Neuron (in vitro differentiated cells): ENCODE measurements around the gene DEFB108B.
"Not testable (repeated sequence)": the region's sequence is repeated elsewhere in the genome, so short reads cannot be mapped to it uniquely, and the experiment has no call there.

Experiments used
- H2AFZ ChIP-seq: one replicate; pipeline ENCODE4 v1.6.1; 2013; ENCODE audit warnings: low read depth, mild to moderate bottlenecking, inconsistent platforms, low read length, moderate library complexity
- H3K27me3 ChIP-seq: one replicate; pipeline ENCODE4 v1.6.1; 2013; ENCODE audit warnings: low read length; ENCODE audit not compliant: insufficient read depth
- H3K36me3 ChIP-seq: one replicate; pipeline ENCODE4 v1.6.1; 2013; ENCODE audit warnings: low read length; ENCODE audit not compliant: insufficient read depth
- H3K4me1 ChIP-seq: one replicate; pipeline ENCODE4 v1.6.1; 2013; ENCODE audit warnings: low read length; ENCODE audit not compliant: insufficient read depth
- H3K4me3 ChIP-seq: 2 replicates; pipeline ENCODE4 v1.5.1; 2013; ENCODE audit warnings: mild to moderate bottlenecking, low read length, moderate library complexity
- H3K9me3 ChIP-seq: one replicate; pipeline ENCODE4 v1.6.1; 2013; ENCODE audit warnings: low read length

Gene DEFB108B

GRCh38 chr11:71799556-71800128, 33.4 kb upstream of the DEFB108B start:
- H3K4me3 ChIP-seq, H3K27me3 ChIP-seq, H3K4me1 ChIP-seq, H3K36me3 ChIP-seq, H3K9me3 ChIP-seq, H2AFZ ChIP-seq: not testable (repeated sequence)

GRCh38 chr11:71800335-71800953, 32.6 kb upstream of the DEFB108B start:
- not testable (repeated sequence) for H3K36me3 ChIP-seq, H3K27me3 ChIP-seq, H3K4me1 ChIP-seq, H2AFZ ChIP-seq, H3K9me3 ChIP-seq, H3K4me3 ChIP-seq

DNA sequence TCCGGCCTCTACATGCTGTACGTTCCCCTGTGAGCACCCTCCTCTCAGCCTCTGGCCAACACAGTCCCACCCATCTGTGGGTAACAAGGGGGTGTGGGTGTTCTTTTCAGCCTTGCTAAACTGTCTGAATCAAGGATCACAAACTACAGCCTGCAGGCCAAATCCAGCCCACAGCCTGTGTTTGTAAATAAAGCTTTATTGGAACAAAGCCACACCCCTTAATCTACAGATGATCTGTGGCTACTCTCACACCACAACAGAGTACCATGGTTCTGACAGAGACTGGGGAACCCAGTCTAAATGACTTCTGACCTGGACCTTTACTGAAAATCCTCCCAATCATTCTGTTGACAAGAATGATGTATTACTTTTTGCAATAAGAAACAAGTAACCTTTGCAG, 32.0 kb upstream of the DEFB108B start:
- H3K4me3 ChIP-seq, H3K4me1 ChIP-seq, H3K9me3 ChIP-seq, H2AFZ ChIP-seq, H3K27me3 ChIP-seq, H3K36me3 ChIP-seq: not testable (repeated sequence)

DNA sequence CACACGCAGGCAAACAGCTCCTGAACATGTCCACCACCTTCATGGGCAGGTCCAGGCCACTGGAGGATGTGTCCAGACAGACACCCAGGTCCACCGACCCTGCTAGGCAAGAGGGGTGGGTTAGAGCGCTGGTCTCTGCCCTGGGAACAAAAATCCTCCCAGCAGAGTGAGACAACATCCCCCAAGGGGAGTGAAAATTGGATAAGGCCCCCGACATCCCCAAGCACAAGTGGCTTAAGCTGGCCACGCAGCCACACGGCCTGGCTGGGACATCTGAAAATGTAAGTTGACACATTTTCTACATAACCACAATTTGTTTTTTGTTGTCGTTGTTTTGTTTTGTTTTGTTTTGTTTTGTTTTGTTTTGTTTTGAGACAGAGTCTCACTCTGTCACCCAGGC, 30.1 kb upstream of the DEFB108B start:
- H3K27me3 ChIP-seq, H3K4me3 ChIP-seq, H3K4me1 ChIP-seq, H3K36me3 ChIP-seq, H3K9me3 ChIP-seq, H2AFZ ChIP-seq: not testable (repeated sequence)

- H3K9me3 ChIP-seq, H3K4me1 ChIP-seq, H3K4me3 ChIP-seq, H3K27me3 ChIP-seq, H3K36me3 ChIP-seq, H2AFZ ChIP-seq: not testable (repeated sequence)
Observed at GRCh38 chr11:71804158-71804947, 28.6 kb upstream of the DEFB108B start.

DNA sequence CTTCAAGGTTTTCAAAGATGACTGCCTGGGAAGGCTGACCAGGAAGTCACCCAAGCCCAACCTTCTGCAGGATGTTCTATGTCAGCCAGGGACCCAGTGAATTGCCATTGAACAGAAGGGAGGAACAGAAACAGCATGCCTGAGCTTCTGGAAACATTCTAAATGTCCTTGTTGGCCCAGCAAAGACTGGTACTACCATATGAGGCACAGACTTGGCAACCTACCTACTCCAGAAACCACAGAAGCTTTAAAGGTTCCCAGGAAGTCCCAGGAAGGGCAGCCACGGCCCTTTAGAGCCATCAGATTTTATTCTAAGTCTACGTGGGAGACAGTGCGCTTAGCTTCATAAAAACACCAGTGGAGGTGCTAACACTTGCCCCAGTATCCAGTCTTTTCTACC, 20.5 kb upstream of the DEFB108B start:
- not testable (repeated sequence) for H3K27me3 ChIP-seq, H2AFZ ChIP-seq, H3K4me1 ChIP-seq, H3K4me3 ChIP-seq, H3K9me3 ChIP-seq, H3K36me3 ChIP-seq

- not testable (repeated sequence) for H3K27me3 ChIP-seq, H3K9me3 ChIP-seq, H3K4me1 ChIP-seq, H2AFZ ChIP-seq, H3K36me3 ChIP-seq
- H3K4me3 ChIP-seq, result peak overlapping the region; percentile 47
Observed at GRCh38 chr11:71813481-71814355, 19.3 kb upstream of the DEFB108B start.

GRCh38 chr11:71821539-71821938, 11.5 kb upstream of the DEFB108B start:
- H3K9me3 ChIP-seq, H3K27me3 ChIP-seq, H3K36me3 ChIP-seq, H2AFZ ChIP-seq, H3K4me1 ChIP-seq, H3K4me3 ChIP-seq: not testable (repeated sequence)

DNA sequence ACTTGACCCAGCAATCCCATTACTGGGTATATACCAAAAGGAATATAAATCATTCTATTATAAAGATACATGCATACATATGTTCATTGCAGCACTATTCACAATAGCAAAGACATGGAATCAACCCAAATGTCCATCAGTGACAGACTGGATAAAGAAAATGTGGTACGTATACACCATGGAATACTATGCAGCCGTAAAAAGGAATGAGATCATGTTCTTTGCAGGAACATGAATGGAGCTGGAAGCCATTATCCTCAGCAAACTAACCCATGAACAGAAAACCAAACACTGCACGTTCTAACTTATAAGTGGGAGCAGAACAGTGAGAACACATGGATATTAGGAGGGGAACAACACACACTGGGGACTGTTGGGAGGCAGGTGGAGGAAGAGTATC, 3.8 kb upstream of the DEFB108B start:
- H3K4me3 ChIP-seq, H3K27me3 ChIP-seq, H3K4me1 ChIP-seq, H3K9me3 ChIP-seq, H2AFZ ChIP-seq, H3K36me3 ChIP-seq: not testable (repeated sequence)

DNA sequence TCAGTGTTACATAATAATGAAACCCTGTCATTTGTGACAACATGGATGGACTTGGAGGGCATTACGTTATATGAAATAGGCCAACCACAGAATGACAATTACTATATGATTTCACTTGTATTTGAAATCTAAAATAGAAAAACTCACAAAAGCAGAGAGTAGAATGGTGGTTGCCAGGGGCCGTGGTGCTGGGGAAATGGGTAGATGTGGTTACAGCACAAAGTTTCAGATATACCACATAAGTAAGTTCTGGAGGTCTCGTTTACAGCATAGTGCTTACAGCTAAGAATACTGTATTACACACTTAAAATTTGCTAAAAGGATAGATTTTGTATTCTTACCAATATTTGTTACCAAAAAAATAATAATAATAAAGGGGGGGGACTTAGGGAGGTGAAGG, 3.3 kb upstream of the DEFB108B start:
- H3K36me3 ChIP-seq, H3K4me1 ChIP-seq, H2AFZ ChIP-seq, H3K27me3 ChIP-seq, H3K4me3 ChIP-seq, H3K9me3 ChIP-seq: not testable (repeated sequence)

DNA sequence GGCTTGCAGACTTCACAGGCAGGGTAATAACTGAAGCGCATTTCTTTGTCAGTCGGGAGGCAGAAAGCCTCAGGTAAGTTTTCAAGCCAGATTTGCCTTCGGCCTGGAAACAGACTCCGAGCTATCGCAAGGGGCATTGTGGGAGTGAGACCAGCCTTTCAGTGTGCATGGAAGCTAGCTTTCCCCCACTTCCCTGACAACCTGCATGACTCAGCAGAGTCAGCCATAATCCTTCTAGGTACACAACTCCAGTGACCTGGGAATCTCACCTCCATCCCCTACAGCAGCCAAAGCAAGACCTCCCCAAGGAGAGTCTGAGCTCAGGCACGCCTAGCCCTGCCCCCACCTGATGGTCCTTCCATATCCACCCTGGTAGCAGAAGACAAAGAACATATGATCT, 9.7 kb downstream of the DEFB108B start:
- H3K4me3 ChIP-seq, H3K27me3 ChIP-seq, H3K9me3 ChIP-seq, H2AFZ ChIP-seq, H3K4me1 ChIP-seq, H3K36me3 ChIP-seq: not testable (repeated sequence)

DNA sequence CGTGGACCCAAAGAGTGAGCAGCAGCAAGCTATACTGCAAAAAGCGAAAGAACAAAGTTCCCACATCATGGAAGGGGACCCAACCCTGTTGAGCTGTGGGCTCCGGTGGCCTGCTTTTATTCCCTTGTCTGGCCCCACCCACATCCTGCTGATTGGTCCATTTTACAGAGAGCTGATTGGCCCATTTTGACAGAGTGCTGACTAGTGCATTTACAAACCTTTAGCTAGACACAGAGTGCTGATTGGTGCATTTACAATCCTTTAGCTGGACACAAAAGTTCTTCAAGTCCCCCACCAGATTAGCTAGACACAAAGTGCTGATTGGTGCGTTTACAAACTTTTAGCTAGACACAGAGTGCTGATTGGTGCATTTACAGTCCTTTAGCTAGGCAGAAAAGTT, 10.4 kb downstream of the DEFB108B start:
- not testable (repeated sequence) for H3K4me3 ChIP-seq, H2AFZ ChIP-seq, H3K36me3 ChIP-seq, H3K4me1 ChIP-seq, H3K27me3 ChIP-seq, H3K9me3 ChIP-seq

GRCh38 chr11:71843858-71844257, 10.9 kb downstream of the DEFB108B start:
- H2AFZ ChIP-seq, result no peak overlapping the region
- no peaks in the 10 kb centered on the region for H3K36me3 ChIP-seq
- H3K9me3 ChIP-seq, result no peaks in the 10 kb centered on the region
- no peaks in the 10 kb centered on the region for H3K27me3 ChIP-seq
- H3K4me1 ChIP-seq, result no peaks in the 10 kb centered on the region
- no peak overlapping the region for H3K4me3 ChIP-seq
